Breast epithelium (tissue), 4 donors: ENCODE data around the gene TTC7B. TPM values are rescaled to one million over a fixed set of nuclear protein-coding genes. Genes with fewer than 3 reads are reported as not detected.

Experiments
- DNase-seq, 2 donors: peaks; one replicate each; pipeline ENCODE4 v3.0.0-alpha.2; 2019; ENCODE audit warnings: low spot score in 2 of 2
- H3K27ac ChIP-seq, 2 donors: fragments of 200-600 bp; sonication (generic) in 1 of 2; one replicate each; pipeline ENCODE4 v1.5.1; 2016 to 2019; ENCODE audit warnings: mild to moderate bottlenecking in 1 of 2
- H3K27me3 ChIP-seq, 2 donors: fragments of 200-600 bp; sonication (generic) in 1 of 2; one replicate each; pipeline versions ENCODE4 v1.5.1 to v1.6.0; 2017 to 2019; ENCODE audit warnings: control low read depth in 1 of 2, mild to moderate bottlenecking in 1 of 2
- H3K36me3 ChIP-seq: fragments of 200-600 bp; one replicate; pipeline ENCODE4 v1.5.1; 2019
- H3K4me1 ChIP-seq, 2 donors: fragments of 200-600 bp; sonication (generic); one replicate each; pipeline ENCODE4 v1.5.1; 2016 to 2019; ENCODE audit warnings: control low read depth in 1 of 2
- H3K4me3 ChIP-seq, 3 donors: fragments of 200-600 bp; sonication (generic); 1 replicate in 2 of 3; 2 replicates in 1 of 3; pipeline ENCODE4 v1.5.1; 2016 to 2019; ENCODE audit warnings: mild to moderate bottlenecking in 3 of 3, moderate library complexity in 2 of 3
- H3K9me3 ChIP-seq, 2 donors: fragments of 200-600 bp; sonication (generic) in 1 of 2; one replicate each; pipeline ENCODE4 v1.5.1; 2016 to 2019; ENCODE audit warnings: control low read depth in 1 of 2
- CTCF ChIP-seq, 3 donors: fragments of 450-650 bp; IDR thresholded peaks; one replicate each; pipeline ENCODE4 v1.5.1; 2016 to 2017; ENCODE audit warnings: antibody characterized with exemption in 3 of 3, mild to moderate bottlenecking in 3 of 3, moderate library complexity in 3 of 3
- POLR2A ChIP-seq: fragments of 450-650 bp; IDR thresholded peaks from one replicate; pipeline ENCODE4 v1.6.1; 2016; ENCODE audit warnings: antibody characterized with exemption, mild to moderate bottlenecking, moderate library complexity
- POLR2AphosphoS5 ChIP-seq, 3 donors: sonication (generic); formaldehyde crosslinking; IDR thresholded peaks; one replicate each; pipeline ENCODE4 v1.6.1; 2017; ENCODE audit warnings: antibody characterized with exemption in 3 of 3
- intact Hi-C: fragments of 100-400 bp; cut with DNase I; formaldehyde crosslinking; loops from one replicate; pipeline ENCODE4 v1.15.1; 2023; ENCODE audit warnings: low total_unique reads
- total RNA-seq, 3 donors: library from RNA; depleted of rRNA; stranded (reverse); fragments of >200 nt; gene quantifications; one replicate each; pipeline ENCODE4 v1.1.0, GENCODE V29; 2016

TTC7B gene
- total RNA-seq, 3 donors from 2014 or later, result 14.0 to 29.1 (median 22.0) TPM

- Histone ChIP-seq H3K9me3 (no peaks in the 10 kb centered on the region), H3K36me3 (no peaks in the 10 kb centered on the region), H3K4me1 (no peaks in the 10 kb centered on the region), H3K4me3 (no peak overlapping the region), H3K27me3 (no peaks in the 10 kb centered on the region), H3K27ac (no peak overlapping the region)
- TF ChIP-seq POLR2AphosphoS5 (IDR thresholded peaks at IDR 0.05), result no peak
- TF ChIP-seq POLR2A, result no peak
- no peak for TF ChIP-seq CTCF (IDR thresholded peaks at IDR 0.05)
- DNase-seq, result no peak
- intact Hi-C loops, result no loop called here
Observed at GRCh38 chr14:90777358-90777757, 38.9 kb downstream of the TTC7B start.

- Histone ChIP-seq H3K27ac (no peak overlapping the region), H3K9me3 (no peaks in the 10 kb centered on the region), H3K4me3 (no peak overlapping the region), H3K4me1 (no peaks in the 10 kb centered on the region), H3K36me3 (no peaks in the 10 kb centered on the region), H3K27me3 (no peaks in the 10 kb centered on the region)
- DNase-seq, result no peak
- TF ChIP-seq CTCF (IDR thresholded peaks at IDR 0.05) (no peak), POLR2A (no peak), POLR2AphosphoS5 (IDR thresholded peaks at IDR 0.05) (no peak)
- intact Hi-C loops, result no loop called here
Observed at GRCh38 chr14:90775441-90775840, 40.8 kb downstream of the TTC7B start.

GRCh38 chr14:90774316-90774715 lies 41.9 kb downstream of the TTC7B start:
- TF ChIP-seq CTCF (IDR thresholded peaks at IDR 0.05), result no peak
- Histone ChIP-seq H3K9me3 (no peaks in the 10 kb centered on the region), H3K36me3 (no peaks in the 10 kb centered on the region), H3K27me3 (no peaks in the 10 kb centered on the region), H3K4me1 (no peaks in the 10 kb centered on the region), H3K4me3 (no peak overlapping the region), H3K27ac (no peak overlapping the region)
- no peak for DNase-seq
- intact Hi-C loops, result no loop called here

GRCh38 chr14:90773705-90774104 lies 42.5 kb downstream of the TTC7B start:
- no peak overlapping the region for H3K4me3 ChIP-seq
- DNase-seq, result no peak
- peaks cover 0 to 4% of the 10 kb centered on the region in 2 donors for H3K9me3 ChIP-seq
- H3K27me3 ChIP-seq, result no peaks in the 10 kb centered on the region
- intact Hi-C loops, result no loop called here
- TF ChIP-seq POLR2A (no peak), CTCF (IDR thresholded peaks at IDR 0.05) (no peak), POLR2AphosphoS5 (IDR thresholded peaks at IDR 0.05) (no peak)
- H3K27ac ChIP-seq, result no peak overlapping the region
- H3K4me1 ChIP-seq, result no peaks in the 10 kb centered on the region
- H3K36me3 ChIP-seq, result no peaks in the 10 kb centered on the region

GRCh38 chr14:90773196-90773486 lies 43.1 kb downstream of the TTC7B start:
- intact Hi-C loops, result no loop called here

More at GRCh38 chr14:90773196-90773486, 43.1 kb downstream of the TTC7B start:
- Histone ChIP-seq H3K4me1 (no peaks in the 10 kb centered on the region), H3K36me3 (no peaks in the 10 kb centered on the region), H3K27ac (no peak overlapping the region), H3K27me3 (no peaks in the 10 kb centered on the region), H3K4me3 (no peak overlapping the region), H3K9me3 (peaks cover 4 to 9% of the 10 kb centered on the region in 2 donors)
- DNase-seq, result no peak
- no peak for TF ChIP-seq POLR2A
- TF ChIP-seq CTCF (IDR thresholded peaks at IDR 0.05), result no peak
- TF ChIP-seq POLR2AphosphoS5 (IDR thresholded peaks at IDR 0.05), result no peak
